Superior temporal gyrus (tissue), 1 donor: ENCODE results near the gene RBM39.
"Not testable (repeated sequence)": the region's sequence is repeated elsewhere in the genome, so short reads cannot be mapped to it uniquely, and the experiment has no call there.

ENCODE experiments used
- DNase-seq: peaks from one replicate; pipeline ENCODE4 v3.0.0-alpha.2; 2016; ENCODE audit errors: extremely low spot score

The RBM39 gene

GRCh38 chr20:35726842-35727711 lies 15.0 kb downstream of the RBM39 start:
- no peak for DNase-seq

- no peak for DNase-seq
Measured at GRCh38 chr20:35724321-35725230, 17.5 kb downstream of the RBM39 start.

- DNase-seq = not testable (repeated sequence)
Measured at GRCh38 chr20:35723652-35724320, 18.3 kb downstream of the RBM39 start.

GRCh38 chr20:35723275-35723639 lies 18.8 kb downstream of the RBM39 start:
- DNase-seq = not testable (repeated sequence)

GRCh38 chr20:35721621-35722020 lies 20.4 kb downstream of the RBM39 start:
- no peak for DNase-seq

GRCh38 chr20:35721219-35721618 lies 20.8 kb downstream of the RBM39 start:
- DNase-seq = no peak

GRCh38 chr20:35720165-35721123 lies 21.6 kb downstream of the RBM39 start:
- DNase-seq = no peak

GRCh38 chr20:35719717-35720116 lies 22.3 kb downstream of the RBM39 start:
- no peak for DNase-seq

GRCh38 chr20:35718972-35719635 lies 23.0 kb downstream of the RBM39 start:
- no peak for DNase-seq

- DNase-seq = not testable (repeated sequence)
Measured at GRCh38 chr20:35718321-35718720, 23.7 kb downstream of the RBM39 start.

GRCh38 chr20:35716330-35716729 lies 25.7 kb downstream of the RBM39 start:
- no peak for DNase-seq

- no peak for DNase-seq
Measured at GRCh38 chr20:35715652-35716051, 26.4 kb downstream of the RBM39 start.

GRCh38 chr20:35714127-35714526 lies 27.9 kb downstream of the RBM39 start:
- no peak for DNase-seq

GRCh38 chr20:35713120-35713519 lies 28.9 kb downstream of the RBM39 start:
- not testable (repeated sequence) for DNase-seq

- DNase-seq = no peak
Measured at GRCh38 chr20:35711588-35712209, 30.4 kb downstream of the RBM39 start.

GRCh38 chr20:35710884-35711587 lies 31.0 kb downstream of the RBM39 start:
- no peak for DNase-seq

GRCh38 chr20:35710039-35710438 lies 32.0 kb downstream of the RBM39 start:
- DNase-seq = no peak

GRCh38 chr20:35709259-35709658 lies 32.8 kb downstream of the RBM39 start:
- DNase-seq = no peak

- no peak for DNase-seq
Measured at GRCh38 chr20:35708502-35708901, 33.6 kb downstream of the RBM39 start.
